B cell (primary cell): ENCODE data around the gene ING5.

ENCODE experiments used
- CTCF ChIP-seq: fragments of 200-600 bp; IDR thresholded peaks from one replicate; pipeline ENCODE4 v1.8.0; 2022; ENCODE audit warnings: antibody characterized with exemption, mild to moderate bottlenecking
- EZH2 ChIP-seq: IDR thresholded peaks from 2 replicates; pipeline ENCODE4 v1.6.1; 2012; ENCODE audit warnings: borderline replicate concordance, low read depth, mild to moderate bottlenecking, moderate library complexity, low read length; ENCODE audit not compliant: insufficient read depth, poor library complexity, severe bottlenecking

- TF ChIP-seq CTCF (no peak), EZH2 (no peak)
Measured at GRCh38 chr2:241763551-241764274, 61.9 kb downstream of the ING5 start.
